Retinal pigment epithelial cell (primary cell): Measurements from ENCODE around the gene DUSP22.

ENCODE experiments used
- DNase-seq: peaks from one replicate; pipeline ENCODE4 v3.0.0-alpha.2; 2010; ENCODE audit warnings: low read depth
- H3K4me3 ChIP-seq: 2 replicates; pipeline ENCODE4 v1.5.1; 2011; ENCODE audit warnings: mild to moderate bottlenecking, low read length, control low read depth, moderate library complexity
- CTCF ChIP-seq: conservative IDR thresholded peaks from 2 replicates; pipeline ENCODE4 v1.5.1; 2011; ENCODE audit warnings: low read depth, low read length, control low read depth, inconsistent platforms

The DUSP22 gene

GRCh38 chr6:351011-351866 lies 59.0 kb downstream of the DUSP22 start:
- H3K4me3 ChIP-seq = no peak overlapping the region
- no peak for DNase-seq
- TF ChIP-seq CTCF = no peak

- TF ChIP-seq CTCF = no peak
- no peak overlapping the region for H3K4me3 ChIP-seq
- no peak for DNase-seq
Measured at GRCh38 chr6:351867-352289, 59.6 kb downstream of the DUSP22 start.

GRCh38 chr6:352474-352873 lies 60.2 kb downstream of the DUSP22 start:
- no peak overlapping the region for H3K4me3 ChIP-seq
- no peak for TF ChIP-seq CTCF
- no peak for DNase-seq

- DNase-seq = no peak
- H3K4me3 ChIP-seq = no peak overlapping the region
- TF ChIP-seq CTCF = no peak
Measured at GRCh38 chr6:352896-353470, 60.7 kb downstream of the DUSP22 start.

- no peak for TF ChIP-seq CTCF
- no peak overlapping the region for H3K4me3 ChIP-seq
Measured at GRCh38 chr6:353642-354614, 61.6 kb downstream of the DUSP22 start.

GRCh38 chr6:354631-355280 lies 62.5 kb downstream of the DUSP22 start:
- no peak overlapping the region for H3K4me3 ChIP-seq
- no peak for TF ChIP-seq CTCF
- no peak for DNase-seq

More at GRCh38 chr6:353642-354614, 61.6 kb downstream of the DUSP22 start:
- DNase-seq = no peak
